WI38 (cell line): ENCODE measurements around the gene TECTB.
A peak's percentile ranks its signal among the peaks of the same experiment; 100 is the strongest.

Source experiments
- H3K4me3 ChIP-seq: 2 replicates; pipeline ENCODE4 v1.5.1; 2011; ENCODE audit warnings: low read depth, mild to moderate bottlenecking, control low read depth, low read length
- TF ChIP-seq, protein P1 (sequence below): IDR thresholded peaks from 2 replicates; pipeline ENCODE4 v1.5.1; 2012; ENCODE audit warnings: low read depth, mild to moderate bottlenecking, control low read depth, low read length

TECTB gene

DNA sequence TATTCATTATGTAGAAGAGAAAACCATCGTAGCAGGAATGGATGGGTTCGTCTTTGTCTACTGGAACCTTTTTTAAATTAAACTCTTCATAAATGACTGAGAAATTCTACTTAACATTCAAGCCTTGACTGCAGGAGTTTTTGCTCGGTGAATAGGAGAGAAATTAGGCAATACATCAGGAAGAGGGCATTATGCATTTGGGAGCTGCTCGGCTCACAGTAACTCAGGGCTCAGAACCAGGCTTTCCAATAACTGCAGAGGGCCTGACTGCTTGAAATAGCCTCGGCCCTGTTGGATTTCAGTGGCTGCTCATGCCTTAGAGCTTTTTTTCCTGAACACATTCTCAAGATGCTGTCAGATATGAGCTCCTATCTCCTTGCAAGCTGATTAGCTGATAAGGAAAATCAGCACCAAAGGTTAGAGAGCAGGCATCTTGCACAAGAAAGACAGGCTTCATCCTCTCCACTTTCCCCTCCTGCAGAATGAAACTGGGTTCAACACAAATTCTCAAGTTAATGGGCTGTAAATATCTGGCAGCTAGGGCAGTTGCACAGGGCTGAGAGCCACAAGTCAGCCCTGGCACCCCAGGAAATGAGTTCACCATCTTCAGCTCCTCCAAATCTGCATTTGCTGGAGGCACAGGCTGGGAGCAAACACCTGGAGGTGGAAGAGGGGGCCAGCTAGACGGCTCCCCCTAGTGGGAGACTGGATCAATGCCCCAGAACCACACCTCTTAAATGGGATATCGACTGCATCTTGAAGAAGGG, 24.3 kb downstream of the TECTB start:
- TF ChIP-seq, protein P1, sequence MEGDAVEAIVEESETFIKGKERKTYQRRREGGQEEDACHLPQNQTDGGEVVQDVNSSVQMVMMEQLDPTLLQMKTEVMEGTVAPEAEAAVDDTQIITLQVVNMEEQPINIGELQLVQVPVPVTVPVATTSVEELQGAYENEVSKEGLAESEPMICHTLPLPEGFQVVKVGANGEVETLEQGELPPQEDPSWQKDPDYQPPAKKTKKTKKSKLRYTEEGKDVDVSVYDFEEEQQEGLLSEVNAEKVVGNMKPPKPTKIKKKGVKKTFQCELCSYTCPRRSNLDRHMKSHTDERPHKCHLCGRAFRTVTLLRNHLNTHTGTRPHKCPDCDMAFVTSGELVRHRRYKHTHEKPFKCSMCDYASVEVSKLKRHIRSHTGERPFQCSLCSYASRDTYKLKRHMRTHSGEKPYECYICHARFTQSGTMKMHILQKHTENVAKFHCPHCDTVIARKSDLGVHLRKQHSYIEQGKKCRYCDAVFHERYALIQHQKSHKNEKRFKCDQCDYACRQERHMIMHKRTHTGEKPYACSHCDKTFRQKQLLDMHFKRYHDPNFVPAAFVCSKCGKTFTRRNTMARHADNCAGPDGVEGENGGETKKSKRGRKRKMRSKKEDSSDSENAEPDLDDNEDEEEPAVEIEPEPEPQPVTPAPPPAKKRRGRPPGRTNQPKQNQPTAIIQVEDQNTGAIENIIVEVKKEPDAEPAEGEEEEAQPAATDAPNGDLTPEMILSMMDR, result peak; percentile 64

DNA sequence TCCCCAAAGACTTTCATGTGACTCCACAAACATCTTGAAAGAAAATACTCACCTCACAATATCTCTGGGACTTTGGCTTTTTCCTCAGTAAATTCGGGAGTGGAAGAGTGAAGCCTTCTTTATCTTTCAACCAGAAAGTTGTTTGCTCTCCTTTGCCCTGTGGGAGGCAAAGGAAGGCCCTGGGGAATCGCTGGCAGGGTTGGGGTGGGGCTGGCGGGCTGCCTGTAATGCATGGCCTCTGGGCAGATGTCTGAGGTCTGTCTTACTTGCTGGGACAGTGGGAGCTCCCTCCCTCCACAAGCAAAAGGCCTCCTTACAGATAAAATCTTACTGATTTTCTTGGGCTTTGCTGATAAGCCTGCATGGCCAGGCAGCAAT, 24.9 kb downstream of the TECTB start:
- TF ChIP-seq, protein P1, result no peak; the same call in 1 of the 2 replicates
- no peak overlapping the region for H3K4me3 ChIP-seq

More for the DNA sequence above, 24.3 kb downstream of the TECTB start:
- no peak overlapping the region for H3K4me3 ChIP-seq

DNA sequence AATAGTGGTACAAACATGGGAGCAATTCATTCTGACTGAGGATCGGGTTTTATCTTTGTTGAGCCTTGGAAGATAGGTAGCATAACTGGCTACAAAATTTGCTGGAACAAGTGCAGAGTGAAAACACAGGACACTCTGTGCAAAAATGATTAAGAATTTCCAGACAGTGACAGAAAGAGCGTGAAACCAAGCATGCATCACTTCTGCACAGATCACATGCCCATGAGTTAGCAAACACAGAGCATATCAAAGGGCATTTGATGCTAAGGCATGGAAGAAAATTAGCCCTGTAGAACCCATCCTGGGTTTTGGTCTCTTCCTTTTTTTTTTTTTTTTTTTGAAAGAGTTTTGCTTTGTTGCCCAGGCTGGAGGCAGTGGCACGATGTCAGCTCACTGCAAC, 28.3 kb downstream of the TECTB start:
- H3K4me3 ChIP-seq, result no peak overlapping the region
- TF ChIP-seq, protein P1, result no peak

DNA sequence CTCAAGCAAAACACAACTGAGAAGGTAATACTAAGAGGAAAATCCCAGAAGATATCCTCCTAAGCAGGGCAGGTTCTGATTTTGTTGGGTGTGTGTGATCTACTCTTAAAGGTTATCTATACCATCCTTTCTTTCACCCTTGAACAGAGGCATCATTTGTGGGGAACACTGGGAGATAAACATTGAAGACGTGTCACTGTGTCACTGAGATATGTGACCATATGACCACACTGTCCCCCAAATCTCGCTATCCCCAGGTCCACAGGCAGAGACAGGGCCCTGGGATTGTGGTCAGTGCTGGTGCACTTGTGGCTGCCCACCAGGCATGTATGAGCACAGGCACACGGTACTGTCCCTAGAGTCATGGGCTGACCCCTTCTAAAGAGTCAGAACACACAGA, 30.0 kb downstream of the TECTB start:
- TF ChIP-seq, protein P1, result no peak

DNA sequence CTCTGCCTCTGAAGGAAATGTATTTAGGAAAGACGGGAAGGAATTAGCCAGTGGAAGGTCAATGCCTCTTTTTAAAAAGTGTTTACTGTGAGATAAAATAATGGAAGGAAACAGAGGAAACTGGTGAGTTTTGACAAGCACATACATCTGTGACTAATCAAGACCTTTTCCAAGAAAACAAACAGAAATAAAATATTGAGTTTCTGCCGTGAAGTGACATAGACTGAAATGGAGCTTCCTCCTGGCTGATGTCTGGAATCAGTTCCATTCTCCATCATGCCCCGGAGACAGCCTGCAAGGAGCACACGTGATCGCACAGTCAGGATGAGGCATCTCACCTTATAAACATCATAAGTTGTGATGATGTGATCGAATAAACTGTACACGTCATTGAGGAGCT, 30.7 kb downstream of the TECTB start:
- TF ChIP-seq, protein P1, result no peak
- H3K4me3 ChIP-seq, result no peak overlapping the region

More for the DNA sequence above, 30.0 kb downstream of the TECTB start:
- H3K4me3 ChIP-seq, result no peak overlapping the region

DNA sequence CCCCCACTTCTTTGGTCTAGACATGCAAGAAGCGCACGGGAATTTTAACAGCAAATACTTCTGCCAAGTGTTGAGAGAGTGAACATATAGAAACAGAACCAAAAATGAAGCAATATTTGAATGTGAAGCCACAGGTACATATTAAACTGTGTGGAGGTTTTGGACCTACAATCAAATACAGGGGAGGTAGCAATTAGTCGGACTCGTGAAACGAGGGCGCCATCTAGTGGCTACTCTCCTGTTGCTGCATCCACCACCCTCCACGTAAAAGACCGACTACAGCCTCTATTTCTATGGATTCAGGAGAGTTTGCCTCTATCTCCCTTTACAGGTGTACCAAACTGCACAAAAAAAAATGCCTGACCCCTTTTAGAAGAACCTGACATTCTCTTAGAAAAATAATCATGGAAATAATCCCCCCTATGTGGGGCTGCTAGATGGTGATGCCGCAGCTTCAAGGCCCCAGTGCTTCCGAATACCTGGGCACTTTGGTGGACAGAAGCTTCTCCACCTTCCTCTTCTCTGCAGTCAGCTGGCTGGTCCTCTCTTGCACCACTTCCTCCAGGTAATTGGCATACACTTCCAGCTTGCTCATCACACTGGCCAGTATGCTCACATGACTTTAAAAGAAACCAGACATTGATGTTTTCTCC, 31.7 kb downstream of the TECTB start:
- no peak overlapping the region for H3K4me3 ChIP-seq
- TF ChIP-seq, protein P1, result peak; percentile 80

DNA sequence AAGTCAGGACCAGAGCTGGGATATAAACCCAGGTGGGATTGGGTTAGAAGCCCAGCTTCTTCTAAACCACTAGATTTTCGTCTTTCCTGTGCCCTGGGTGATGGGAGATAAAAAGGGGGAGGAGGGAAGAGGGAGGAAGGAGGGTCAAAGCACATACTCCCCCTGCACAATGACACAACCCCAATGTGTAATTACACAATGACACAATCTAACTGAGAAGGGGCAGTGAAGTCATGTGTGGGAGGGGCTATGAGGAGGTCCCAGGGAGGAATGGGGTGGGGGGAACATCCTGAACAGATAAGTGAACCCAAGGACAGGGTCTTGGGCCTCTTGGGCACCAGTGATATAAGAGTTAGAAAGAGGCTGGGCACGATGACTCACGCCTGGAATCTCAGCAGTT, 44.5 kb downstream of the TECTB start:
- no peak overlapping the region for H3K4me3 ChIP-seq
- TF ChIP-seq, protein P1, result no peak
